ENCODE results near the gene BRSK2. TPM values are rescaled to one million over a fixed set of nuclear protein-coding genes. Genes with fewer than 3 reads are reported as not detected.
"Not testable (repeated sequence)": the region's sequence is repeated elsewhere in the genome, so short reads cannot be mapped to it uniquely, and the experiment has no call there.

Gene BRSK2
- total and polyA plus RNA-seq, 2 of the 4 experiments (the other 2 are of a cell fraction) = 0.18 to 0.62 TPM

DNA sequence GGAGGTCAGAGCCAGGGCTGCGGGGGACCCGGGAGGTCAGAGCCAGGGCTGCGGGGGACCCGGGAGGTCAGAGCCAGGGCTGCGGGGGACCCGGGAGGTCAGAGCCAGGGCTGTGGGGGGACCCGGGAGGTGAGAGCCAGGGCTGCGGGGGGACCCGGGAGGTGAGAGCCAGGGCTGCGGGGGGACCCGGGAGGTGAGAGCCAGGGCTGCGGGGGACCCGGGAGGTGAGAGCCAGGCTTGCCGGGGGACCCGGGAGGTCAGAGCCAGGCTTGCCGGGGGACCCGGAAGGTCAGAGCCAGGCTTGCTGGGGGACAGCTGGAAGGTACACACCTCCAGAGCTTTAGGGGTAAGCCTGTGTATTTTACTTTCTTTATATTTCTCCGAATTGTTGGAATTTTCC, 120.6 kb downstream of the BRSK2 start:
- H2AK5ac ChIP-seq (ENCODE audit: low read depth, low read length); H4K91ac ChIP-seq (ENCODE audit: insufficient read depth, low read depth, low read length); H3K9me1 ChIP-seq (ENCODE audit: insufficient read depth, low read length); H2BK20ac ChIP-seq (ENCODE audit: low read depth, low read length); H3K27me3 ChIP-seq (ENCODE audit: control insufficient read depth, insufficient read depth, low read length); H3K4me3 ChIP-seq (ENCODE audit: insufficient read depth, low read depth, low read length); ATAC-seq (ENCODE audit: low read depth); H3K36me3 ChIP-seq (ENCODE audit: control insufficient read depth, insufficient read depth, low read length); H4K5ac ChIP-seq (ENCODE audit: low read depth, low read length); H3K4ac ChIP-seq (ENCODE audit: low read depth, low read length); CTCF ChIA-PET; POLR2A ChIA-PET (ENCODE audit: unreplicated experiment); DNase-seq; H2BK15ac ChIP-seq (ENCODE audit: low read depth, low read length); BruUV-seq (replicated peaks); H3K18ac ChIP-seq (ENCODE audit: low read depth, low read length); H2AFZ ChIP-seq (replicated peaks; ENCODE audit: low read length, poor library complexity); H2BK120ac ChIP-seq (ENCODE audit: low read depth, low read length); H2AK9ac ChIP-seq (replicated peaks; ENCODE audit: low read depth, low read length, poor library complexity); H3K56ac ChIP-seq (ENCODE audit: extremely low read depth, insufficient read depth, low read length); H3K9me3 ChIP-seq (ENCODE audit: control insufficient read depth, insufficient read depth, low read length); intact Hi-C loops (cut with micrococcal nuclease); H3K27ac ChIP-seq (ENCODE audit: insufficient read depth, low read length); dilution Hi-C loops (cut with HindIII; ENCODE audit: low sequenced_read_pairs, unreplicated experiment); H3K23ac ChIP-seq (ENCODE audit: low read depth, low read length); H3K4me2 ChIP-seq (ENCODE audit: low read depth, low read length); H2BK5ac ChIP-seq (ENCODE audit: low read depth, low read length, poor library complexity, severe bottlenecking); H3K14ac ChIP-seq (replicated peaks; ENCODE audit: low read depth, low read length); H4K8ac ChIP-seq (ENCODE audit: low read depth in 2 of 2, low read length in 2 of 2); H3K9ac ChIP-seq (ENCODE audit: low read depth, low read length); H3K4me1 ChIP-seq (ENCODE audit: control insufficient read depth, insufficient read depth, low read length): not testable (repeated sequence)
- peaks cover 80% of the 10 kb centered on the region for H4K20me1 ChIP-seq (ENCODE audit: insufficient read depth, low read length)
- in situ Hi-C loops (cut with MboI; ENCODE audit: low sequenced_read_pairs) = loop anchor here (25.0 kb wide), 1 partner anchor 298 kb away; the partner anchor contains the start of gene MUC5B
- H3K79me1 ChIP-seq (ENCODE audit: low read depth in 1 of 2, low read length in 2 of 2) = peaks cover 21 to 64% of the 10 kb centered on the region in 2 experiments
- WGBS, 2 experiments (ENCODE audit: extremely low coverage in 2 of 2, insufficient read length in 1 of 2) = 100% methylated on average over 4 of the region's 18 CpGs; no CpG with 5 or more reads in 1 of the 2 experiments

Measured in IMR-90 (cell line).